GM19025 (cell line): ENCODE results near the gene HS3ST5.

ENCODE experiments used
- ATAC-seq: cut with Tn5 transposase; IDR thresholded peaks from one replicate; pipeline ENCODE4 v1.9.1; 2021; ENCODE audit warnings: mild to moderate bottlenecking, low read depth, moderate library complexity; ENCODE audit not compliant: unreplicated experiment

Gene HS3ST5

GRCh38 chr6:114203460-114203859 is 139.4 kb downstream of the HS3ST5 start:
- ATAC-seq = no peak

GRCh38 chr6:114202389-114202788 is 140.4 kb downstream of the HS3ST5 start:
- no peak for ATAC-seq

DNA sequence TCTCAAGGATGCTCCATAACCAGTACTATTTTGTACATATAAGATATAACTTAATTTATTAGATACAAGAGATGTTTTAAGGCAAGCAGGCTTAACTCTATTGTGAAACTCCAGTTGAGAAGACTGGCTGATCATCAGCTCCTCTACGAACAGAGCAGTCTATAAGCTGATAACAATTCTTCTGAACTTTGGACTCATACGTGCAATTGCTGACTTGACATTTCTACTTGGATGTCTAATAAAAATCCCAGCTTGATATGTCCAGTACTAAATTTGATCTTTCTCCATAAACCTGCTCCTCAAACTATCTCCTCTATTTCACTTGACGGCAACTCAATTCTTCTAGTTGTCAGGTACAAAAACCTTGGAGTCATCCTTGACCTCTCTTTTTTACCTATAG is 141.9 kb downstream of the HS3ST5 start:
- ATAC-seq = no peak

- ATAC-seq = no peak
Measured at GRCh38 chr6:114195631-114196403, 147.0 kb downstream of the HS3ST5 start.

DNA sequence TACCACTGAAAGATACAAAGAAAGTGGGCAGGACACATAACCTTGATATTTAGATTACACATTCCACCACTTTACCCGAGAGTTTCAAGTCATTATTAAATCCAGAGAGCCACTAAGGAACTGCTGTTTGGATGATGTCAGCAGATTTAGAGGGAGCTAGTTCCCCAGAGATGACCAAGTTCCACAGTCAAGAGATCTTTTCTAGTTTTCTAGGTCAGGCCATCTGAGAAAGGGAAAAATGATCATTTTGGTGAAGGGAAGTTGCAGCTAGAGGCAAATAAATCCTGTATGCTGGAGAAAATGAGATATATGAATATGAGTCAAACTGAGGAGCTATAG is 147.8 kb downstream of the HS3ST5 start:
- no peak for ATAC-seq

DNA sequence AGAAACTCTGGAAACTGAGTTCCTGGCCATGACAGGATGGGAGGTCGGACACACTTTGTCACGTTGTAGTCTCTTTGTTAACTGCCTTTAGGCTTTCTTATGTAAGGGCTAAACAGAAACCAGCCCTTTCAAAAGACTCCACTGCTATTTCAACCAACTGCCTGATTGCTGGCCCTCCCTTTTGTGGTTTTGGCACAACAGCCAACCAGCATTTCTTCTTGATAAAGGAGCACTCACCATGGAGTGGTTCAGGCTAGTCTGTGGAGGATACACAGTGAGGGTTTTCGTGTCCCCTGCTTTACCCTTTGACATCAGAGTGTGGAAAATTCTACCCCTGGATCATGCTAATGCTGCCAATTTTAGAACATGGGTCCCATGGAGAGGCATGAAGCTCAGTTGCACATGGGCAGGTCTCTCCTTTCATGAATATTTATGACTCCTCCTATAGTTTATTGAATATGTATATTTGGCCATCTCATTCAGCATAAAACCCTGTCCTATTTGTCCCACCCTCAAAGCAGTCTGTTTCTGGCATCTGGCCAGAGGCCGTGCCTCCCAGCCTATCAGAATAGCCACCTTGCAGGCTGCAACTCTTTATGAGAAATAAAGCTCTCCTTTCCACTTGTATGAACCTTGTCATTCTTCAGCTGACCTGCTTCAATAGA is 148.3 kb downstream of the HS3ST5 start:
- no peak for ATAC-seq

DNA sequence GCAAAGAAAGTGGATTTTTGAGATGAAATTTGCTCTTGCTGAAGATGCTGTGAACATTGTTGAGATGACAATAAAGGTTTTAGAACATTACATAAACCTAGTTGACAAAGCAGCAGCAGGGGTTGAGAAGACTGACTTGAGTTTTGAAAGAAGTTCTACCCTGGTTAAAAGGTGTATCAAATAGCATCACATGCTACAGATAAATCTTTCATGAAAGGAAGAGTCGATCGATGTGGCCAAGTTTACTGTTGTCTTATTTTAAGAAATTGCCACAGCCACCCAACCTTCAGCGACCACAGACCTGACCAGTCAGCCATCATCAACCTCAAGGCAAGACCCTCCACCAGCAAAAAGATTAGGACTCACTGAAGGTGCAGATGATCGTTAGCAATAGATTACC is 155.3 kb downstream of the HS3ST5 start:
- no peak for ATAC-seq

DNA sequence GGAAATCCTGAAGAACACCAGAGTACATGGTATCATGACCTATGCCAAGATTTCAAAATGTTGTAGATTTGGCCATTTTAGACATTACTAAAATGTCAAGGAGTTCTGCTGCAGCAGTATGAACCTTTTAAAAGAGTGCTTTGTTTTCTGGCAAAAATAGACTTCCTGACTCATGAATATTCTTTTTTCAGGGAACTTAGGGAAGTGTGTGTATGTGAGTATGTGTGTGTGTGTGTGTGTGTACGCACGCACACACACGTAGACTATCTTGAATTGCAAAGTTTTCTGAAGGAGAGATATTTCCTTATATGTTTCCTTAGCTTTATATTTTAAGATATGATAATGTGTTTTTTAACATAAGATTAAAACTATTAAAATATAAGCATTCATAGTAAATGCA is 161.2 kb downstream of the HS3ST5 start:
- ATAC-seq = no peak

GRCh38 chr6:114179411-114179810 is 163.4 kb downstream of the HS3ST5 start:
- ATAC-seq = no peak

DNA sequence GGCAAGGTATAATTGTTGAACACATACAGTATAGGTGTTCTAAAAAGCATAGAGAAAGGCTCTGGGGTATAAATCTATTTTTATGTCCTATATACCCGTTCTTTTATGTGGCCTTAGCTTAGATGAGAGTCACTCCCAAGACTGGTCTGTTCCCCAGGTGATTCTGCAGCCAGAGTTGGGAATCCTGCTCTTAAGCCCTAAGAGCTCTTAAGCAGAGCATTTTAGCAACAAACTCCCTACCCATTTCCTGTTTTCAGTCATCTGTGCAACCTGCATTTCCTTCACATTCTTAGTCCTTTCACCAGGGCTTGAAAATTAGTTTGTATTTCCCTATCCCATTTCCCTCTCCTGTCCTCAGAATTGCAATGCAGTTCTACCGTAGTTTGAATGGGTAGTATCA is 166.1 kb downstream of the HS3ST5 start:
- no peak for ATAC-seq

GRCh38 chr6:114172576-114173260 is 170.1 kb downstream of the HS3ST5 start:
- ATAC-seq = no peak

DNA sequence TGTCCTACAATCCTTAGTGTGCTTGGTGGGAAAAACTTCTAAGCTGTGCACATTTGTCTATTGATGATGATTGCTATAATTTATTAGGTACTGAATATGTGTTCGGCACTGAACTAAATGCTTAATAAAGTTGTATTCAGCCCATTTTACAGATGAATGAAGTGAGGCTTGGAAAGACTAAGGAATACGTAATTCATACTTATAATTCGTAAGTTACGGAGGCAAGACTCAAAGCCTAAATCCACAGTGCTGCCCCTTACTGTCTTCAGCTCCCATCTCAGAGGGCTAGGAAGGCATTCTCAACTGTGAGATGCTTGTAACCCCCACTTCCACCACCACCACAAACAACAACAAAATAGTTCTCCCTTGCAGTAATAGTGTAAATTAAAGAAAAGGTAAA is 171.3 kb downstream of the HS3ST5 start:
- ATAC-seq = no peak

DNA sequence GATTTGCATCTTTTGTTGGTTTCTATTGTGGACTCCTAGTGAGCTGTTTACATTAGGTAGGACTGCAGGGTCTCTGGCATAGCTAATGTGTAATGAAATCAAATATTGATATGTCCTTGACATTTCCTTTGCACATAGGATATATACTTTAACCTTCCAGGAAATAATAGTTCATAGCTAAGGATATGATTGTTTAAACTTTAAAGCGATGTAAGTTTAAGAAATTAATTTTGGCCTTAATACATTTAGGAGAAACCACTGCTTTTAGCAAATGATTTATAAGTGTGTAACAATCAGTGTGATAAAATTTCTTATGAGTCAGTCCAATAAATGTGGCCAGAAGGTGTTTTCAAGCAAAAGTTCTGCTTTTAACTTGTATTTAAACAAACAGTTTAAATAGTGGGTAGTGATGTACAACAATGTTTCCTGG is 171.8 kb downstream of the HS3ST5 start:
- no peak for ATAC-seq

DNA sequence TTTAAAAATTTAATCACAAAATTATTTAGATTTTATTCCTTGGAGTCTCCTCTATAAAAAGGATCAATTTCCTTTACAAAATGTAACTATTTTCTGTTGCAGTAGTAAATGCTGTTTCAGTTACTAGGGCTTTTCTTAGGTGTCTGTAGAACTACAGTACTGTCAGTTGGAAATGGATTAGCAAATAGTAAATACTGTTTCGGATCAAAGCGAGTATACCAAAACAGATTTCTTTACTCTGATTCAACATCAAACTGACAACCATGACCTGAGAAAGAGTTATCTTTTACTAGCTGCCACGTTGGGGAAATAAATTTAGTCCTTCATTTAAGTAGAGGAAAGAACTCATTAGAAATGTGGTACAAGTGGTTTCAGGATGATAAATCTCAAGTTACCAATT is 172.5 kb downstream of the HS3ST5 start:
- no peak for ATAC-seq

DNA sequence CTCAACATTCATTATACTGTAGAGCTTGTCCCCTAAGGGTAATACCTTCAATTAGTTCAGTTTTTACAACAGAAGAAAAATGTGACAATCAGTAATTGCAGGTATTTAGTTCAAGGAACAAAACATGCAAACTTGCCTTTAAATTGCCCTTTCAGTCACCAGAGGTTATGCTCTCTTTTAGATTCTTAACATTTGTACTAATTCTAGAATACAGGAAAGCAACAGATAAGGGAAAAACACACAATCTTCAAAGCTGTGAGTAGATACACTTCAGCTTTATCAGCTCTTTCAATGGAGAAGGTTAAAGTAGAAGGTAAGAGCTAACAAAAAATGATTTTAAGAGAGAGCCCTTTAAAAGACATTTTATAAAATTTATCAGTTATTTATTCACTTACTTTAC is 173.1 kb downstream of the HS3ST5 start:
- ATAC-seq = no peak

GRCh38 chr6:114167583-114168576 is 174.9 kb downstream of the HS3ST5 start:
- no peak for ATAC-seq

DNA sequence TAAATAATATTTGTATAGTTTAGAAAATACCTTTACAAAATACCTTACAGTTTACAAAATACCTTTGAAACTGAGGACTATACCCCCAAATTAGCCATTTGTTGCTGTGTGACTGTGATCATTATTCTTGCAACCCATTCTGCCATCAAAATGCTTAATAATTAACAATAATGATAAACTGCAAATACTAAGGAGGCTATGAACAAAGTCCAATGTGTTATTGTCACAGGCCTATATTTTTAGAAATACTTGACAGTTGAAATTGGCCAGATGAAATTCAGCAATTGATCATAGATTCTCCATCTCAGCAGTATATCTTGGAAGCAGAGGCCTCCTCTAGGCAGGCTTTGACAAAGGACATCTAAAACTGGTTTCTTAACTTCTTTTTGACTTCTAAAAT is 178.6 kb downstream of the HS3ST5 start:
- no peak for ATAC-seq

DNA sequence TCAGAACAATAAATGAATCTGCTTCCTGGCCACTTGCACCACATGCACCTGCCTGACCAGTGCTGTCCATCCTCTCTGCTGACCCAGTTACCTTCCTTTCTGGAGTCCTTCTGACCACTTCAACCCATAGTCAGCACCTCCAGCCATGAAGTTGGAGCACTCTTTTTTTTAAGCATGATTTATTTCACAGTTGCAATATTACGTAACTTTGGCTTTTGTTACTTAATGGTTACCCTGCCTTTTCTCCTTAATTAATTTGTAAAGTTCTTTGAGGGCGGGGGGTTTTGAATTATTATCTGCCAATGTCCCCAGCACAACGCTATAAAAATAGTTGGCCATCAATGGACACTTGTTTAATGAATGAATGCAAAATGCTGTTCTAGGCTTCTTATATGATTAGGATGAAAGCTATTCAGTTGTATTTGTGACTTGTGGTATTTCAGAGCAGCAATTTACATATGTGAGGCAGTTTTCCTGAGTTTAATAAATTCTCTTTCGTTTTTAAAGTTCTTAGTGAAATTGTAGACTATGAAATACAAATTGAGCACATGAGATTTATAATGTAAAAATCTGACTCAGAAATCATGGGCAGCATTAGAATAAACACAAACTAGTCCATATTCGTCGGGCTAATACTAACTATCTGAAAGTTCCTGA is 180.0 kb downstream of the HS3ST5 start:
- ATAC-seq = no peak

GRCh38 chr6:114160881-114161280 is 181.9 kb downstream of the HS3ST5 start:
- no peak for ATAC-seq

GRCh38 chr6:114159727-114160126 is 183.1 kb downstream of the HS3ST5 start:
- no peak for ATAC-seq
